ENCODE results near the gene EVA1C. TPM values are rescaled to one million over a fixed set of nuclear protein-coding genes. Genes with fewer than 3 reads are reported as not detected.
"Not testable (repeated sequence)": the region's sequence is repeated elsewhere in the genome, so short reads cannot be mapped to it uniquely, and the experiment has no call there.

The EVA1C gene
- total RNA-seq, 2 experiments from 2014 or later, result 11.1 to 12.7 TPM

- CTCF ChIA-PET, result no interaction called here
Observed at GRCh38 chr21:32558106-32558505, 145.6 kb downstream of the EVA1C start.

DNA sequence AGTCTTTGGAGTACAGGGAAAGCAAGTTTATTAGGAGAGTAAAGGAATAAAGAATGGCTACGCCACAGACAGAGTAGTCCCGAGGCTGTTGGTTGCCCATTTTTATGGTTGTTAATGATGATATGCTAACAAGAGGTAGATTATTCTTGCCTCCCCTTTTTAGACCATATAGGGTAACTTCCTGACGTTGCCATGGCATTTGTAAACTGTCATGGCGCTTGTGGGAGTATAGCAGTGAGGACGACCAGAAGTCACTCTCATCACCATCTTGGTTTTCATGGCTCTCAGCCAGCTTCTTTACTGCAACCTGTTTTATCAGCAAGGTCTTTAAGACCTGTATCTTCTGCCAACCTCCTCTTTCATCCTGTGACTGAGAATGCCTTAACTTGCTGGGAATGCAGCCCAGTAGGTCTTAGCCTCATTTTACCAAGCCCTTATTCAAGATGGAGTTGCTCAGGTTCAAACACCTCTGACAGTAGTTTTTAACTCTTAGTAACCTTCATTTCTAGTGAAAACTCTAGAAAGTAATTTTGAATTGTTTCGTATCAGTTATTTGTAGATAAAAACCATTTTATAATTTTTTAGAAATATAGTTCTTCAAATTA is 146.6 kb downstream of the EVA1C start:
- Mint-ChIP-seq H3K27me3 (no peaks in the 10 kb centered on the region), H3K9me3 (no peaks in the 10 kb centered on the region), H3K4me3 (no peak overlapping the region), H3K27ac (no peak overlapping the region), H3K4me1 (ENCODE audit: low read depth) (no peaks in the 10 kb centered on the region), H3K36me3 (ENCODE audit: low read depth) (peaks cover 3% of the 10 kb centered on the region)
- DNase-seq (no peak), ATAC-seq (ENCODE audit: poor library complexity) (no peak)
- no peaks in the 10 kb centered on the region for H3K27me3 ChIP-seq (ENCODE audit: control insufficient read depth in 1 of 2, insufficient read depth in 2 of 2, low read length in 2 of 2)
- ChIA-PET CTCF (interaction anchor here (1.2 kb wide), 1 partner anchor 10 kb away, joined by 3 read pairs; no protein-coding TSS in a partner anchor), POLR2A (no interaction called here)
- no peaks in the 10 kb centered on the region for H3K36me3 ChIP-seq (ENCODE audit: insufficient read depth, low read length)
- H3K9me3 ChIP-seq (ENCODE audit: control insufficient read depth in 1 of 2, insufficient read depth in 1 of 2, low read length in 2 of 2), result no peaks in the 10 kb centered on the region
- no peak overlapping the region for H3K4me3 ChIP-seq (ENCODE audit: low read length)
- H3K27ac ChIP-seq (ENCODE audit: low read depth in 1 of 2, low read length in 2 of 2), result no peak overlapping the region
- intact Hi-C loops (cut with DNase I, micrococcal nuclease), result no loop called here
- TF ChIP-seq CTCF (IDR thresholded peaks at IDR 0.05), result no peak
- H3K4me1 ChIP-seq (ENCODE audit: insufficient read depth, low read length), result no peaks in the 10 kb centered on the region

More at GRCh38 chr21:32558106-32558505, 145.6 kb downstream of the EVA1C start:
- no peak overlapping the region for H3K4me3 Mint-ChIP-seq
- no peaks in the 10 kb centered on the region for H3K4me1 ChIP-seq (ENCODE audit: insufficient read depth, low read length)
- H3K9me3 Mint-ChIP-seq, result no peaks in the 10 kb centered on the region
- H3K36me3 ChIP-seq (ENCODE audit: insufficient read depth, low read length), result no peaks in the 10 kb centered on the region
- peaks cover 3% of the 10 kb centered on the region for H3K36me3 Mint-ChIP-seq (ENCODE audit: low read depth)
- H3K27me3 Mint-ChIP-seq, result no peaks in the 10 kb centered on the region
- TF ChIP-seq CTCF (IDR thresholded peaks at IDR 0.05), result no peak
- no peaks in the 10 kb centered on the region for H3K4me1 Mint-ChIP-seq (ENCODE audit: low read depth)
- no peak overlapping the region for H3K4me3 ChIP-seq (ENCODE audit: low read length)
- DNase-seq (no peak), ATAC-seq (ENCODE audit: poor library complexity) (no peak)
- no peak overlapping the region for H3K27ac ChIP-seq (ENCODE audit: low read depth in 1 of 2, low read length in 2 of 2)
- H3K27me3 ChIP-seq (ENCODE audit: control insufficient read depth in 1 of 2, insufficient read depth in 2 of 2, low read length in 2 of 2), result no peaks in the 10 kb centered on the region
- H3K9me3 ChIP-seq (ENCODE audit: control insufficient read depth in 1 of 2, insufficient read depth in 1 of 2, low read length in 2 of 2), result no peaks in the 10 kb centered on the region
- intact Hi-C loops (cut with DNase I, micrococcal nuclease), result no loop called here
- H3K27ac Mint-ChIP-seq, result no peak overlapping the region
- POLR2A ChIA-PET, result no interaction called here

DNA sequence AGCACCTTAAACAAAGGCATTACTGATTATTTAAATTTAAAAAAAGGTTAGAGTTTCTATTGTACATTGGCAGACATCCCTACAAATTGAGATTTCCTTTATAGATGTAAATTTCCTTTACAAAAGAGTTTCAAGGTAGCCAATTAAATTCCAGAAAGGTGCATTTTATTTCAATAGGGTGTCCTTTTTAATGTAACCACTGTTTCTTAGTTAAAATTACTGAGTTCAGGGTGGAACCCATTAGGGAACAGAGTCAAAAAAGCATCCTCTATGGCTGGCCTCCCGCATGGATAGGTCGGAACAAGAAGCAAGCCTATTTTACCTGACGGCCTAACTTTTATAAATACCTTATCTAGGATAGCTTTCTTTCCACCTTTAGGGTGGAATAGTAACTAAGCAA is 148.4 kb downstream of the EVA1C start:
- Histone ChIP-seq H3K27ac (ENCODE audit: low read depth in 1 of 2, low read length in 2 of 2) (no peak overlapping the region), H3K4me1 (ENCODE audit: insufficient read depth, low read length) (no peaks in the 10 kb centered on the region), H3K4me3 (ENCODE audit: low read length) (no peak overlapping the region), H3K27me3 (ENCODE audit: control insufficient read depth in 1 of 2, insufficient read depth in 2 of 2, low read length in 2 of 2) (no peaks in the 10 kb centered on the region), H3K9me3 (ENCODE audit: control insufficient read depth in 1 of 2, insufficient read depth in 1 of 2, low read length in 2 of 2) (no peaks in the 10 kb centered on the region), H3K36me3 (ENCODE audit: insufficient read depth, low read length) (no peaks in the 10 kb centered on the region)
- ATAC-seq (ENCODE audit: poor library complexity) (no peak), DNase-seq (no peak)
- Mint-ChIP-seq H3K9me3 (peaks cover 6% of the 10 kb centered on the region), H3K27ac (no peak overlapping the region), H3K4me1 (ENCODE audit: low read depth) (no peaks in the 10 kb centered on the region), H3K4me3 (no peak overlapping the region), H3K27me3 (no peaks in the 10 kb centered on the region), H3K36me3 (ENCODE audit: low read depth) (peaks cover 14% of the 10 kb centered on the region)
- intact Hi-C loops (cut with DNase I, micrococcal nuclease), result loop anchor here in 1 of 2 experiments (10.0 kb wide), 1 partner anchor 66 kb away; no protein-coding TSS in a partner anchor
- CTCF ChIA-PET, result no interaction called here
- TF ChIP-seq CTCF (IDR thresholded peaks at IDR 0.05), result no peak
- POLR2A ChIA-PET, result no interaction called here

DNA sequence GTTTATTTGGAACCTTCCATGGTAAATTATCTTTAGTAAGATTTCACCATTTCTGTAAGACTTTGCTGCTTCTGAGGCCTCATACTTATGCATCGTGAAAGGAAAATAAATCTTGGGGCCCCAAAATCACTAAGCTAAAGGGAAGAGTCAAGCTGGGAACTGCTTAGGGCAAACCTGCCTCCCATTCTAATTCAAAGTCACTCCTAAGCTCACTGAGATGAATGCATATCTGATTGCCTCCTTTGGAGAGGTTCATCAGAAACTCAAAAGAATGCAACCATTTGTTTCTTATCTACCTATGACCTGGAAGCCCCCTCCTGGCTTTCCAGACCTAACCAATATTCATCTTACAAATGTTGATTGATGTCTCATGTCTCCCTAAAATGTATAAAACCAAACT is 149.0 kb downstream of the EVA1C start:
- H3K27me3 ChIP-seq (ENCODE audit: control insufficient read depth in 1 of 2, insufficient read depth in 2 of 2, low read length in 2 of 2); DNase-seq; H3K9me3 ChIP-seq (ENCODE audit: control insufficient read depth in 1 of 2, insufficient read depth in 1 of 2, low read length in 2 of 2); ATAC-seq (ENCODE audit: poor library complexity); H3K27ac ChIP-seq (ENCODE audit: low read depth in 1 of 2, low read length in 2 of 2); H3K9me3 Mint-ChIP-seq; H3K4me1 ChIP-seq (ENCODE audit: insufficient read depth, low read length); H3K4me3 Mint-ChIP-seq; H3K27ac Mint-ChIP-seq; H3K4me3 ChIP-seq (ENCODE audit: low read length); CTCF ChIA-PET; POLR2A ChIA-PET; H3K36me3 ChIP-seq (ENCODE audit: insufficient read depth, low read length); H3K27me3 Mint-ChIP-seq; H3K4me1 Mint-ChIP-seq (ENCODE audit: low read depth): not testable (repeated sequence)
- intact Hi-C loops (cut with DNase I, micrococcal nuclease), result loop anchor here in 1 of 2 experiments (10.0 kb wide), 1 partner anchor 67 kb away; no protein-coding TSS in a partner anchor
- peaks cover 14% of the 10 kb centered on the region for H3K36me3 Mint-ChIP-seq (ENCODE audit: low read depth)
